Stimulated activated naive B cell treated with anti-CD40 and anti-IgM and Interleukin-4, amounts not matched to agents 10 μg/mL and 1 μg/mL and 100 μg/mL, for 72 hours (primary cell): ENCODE data around the gene AGMO.
"Not testable (repeated sequence)": the region's sequence is repeated elsewhere in the genome, so short reads cannot be mapped to it uniquely, and the experiment has no call there.

Experiments used
- ATAC-seq, 2 donors: fragments of 150-1000 bp; cut with Tn5 transposase; replicated peaks; 2 replicates each; pipeline ENCODE4 v1.10.0; 2021; ENCODE audit warnings: moderate library complexity in 1 of 2
- DNase-seq: peaks from one replicate; pipeline ENCODE4 v3.0.0; 2021
- H3K27ac Mint-ChIP-seq: one replicate; pipeline ENCODE4 v1.8.0; 2022; ENCODE audit warnings: mild to moderate bottlenecking, mixed read lengths
- H3K27me3 Mint-ChIP-seq, 2 donors: one replicate each; pipeline ENCODE4 v1.8.0; 2022; ENCODE audit warnings: mixed read lengths in 2 of 2
- H3K36me3 Mint-ChIP-seq, 2 donors: one replicate each; pipeline ENCODE4 v1.8.0; 2022; ENCODE audit warnings: mixed read lengths in 2 of 2, mild to moderate bottlenecking in 1 of 2
- H3K4me1 Mint-ChIP-seq, 2 donors: one replicate each; pipeline ENCODE4 v1.8.0; 2022; ENCODE audit warnings: mixed read lengths in 2 of 2, mild to moderate bottlenecking in 1 of 2
- H3K4me3 Mint-ChIP-seq, 2 donors: one replicate each; pipeline ENCODE4 v1.8.0; 2022; ENCODE audit warnings: mild to moderate bottlenecking in 2 of 2, mixed read lengths in 2 of 2, moderate library complexity in 1 of 2
- H3K9me3 Mint-ChIP-seq, 2 donors: one replicate each; pipeline ENCODE4 v1.8.0; 2022; ENCODE audit warnings: mixed read lengths in 2 of 2, mild to moderate bottlenecking in 1 of 2

Gene AGMO

GRCh38 chr7:15305002-15305600 lies 256.7 kb downstream of the AGMO start:
- Mint-ChIP-seq H3K27me3 (no peaks in the 10 kb centered on the region), H3K4me1 (no peaks in the 10 kb centered on the region)
- peak in 1 of 2 donors; percentile 38 for ATAC-seq

GRCh38 chr7:15303357-15303756 lies 258.5 kb downstream of the AGMO start:
- Mint-ChIP-seq H3K36me3 (no peaks in the 10 kb centered on the region), H3K27ac (no peak overlapping the region), H3K4me3 (no peak overlapping the region), H3K4me1 (no peaks in the 10 kb centered on the region), H3K9me3 (no peaks in the 10 kb centered on the region), H3K27me3 (no peaks in the 10 kb centered on the region)
- no peak for ATAC-seq
- DNase-seq: no peak

More at GRCh38 chr7:15305002-15305600, 256.7 kb downstream of the AGMO start:
- no peak overlapping the region for H3K4me3 Mint-ChIP-seq
- DNase-seq: no peak
- no peaks in the 10 kb centered on the region for H3K9me3 Mint-ChIP-seq
- no peak overlapping the region for H3K27ac Mint-ChIP-seq
- H3K36me3 Mint-ChIP-seq: no peaks in the 10 kb centered on the region

- not testable (repeated sequence) for H3K36me3 Mint-ChIP-seq, H3K27ac Mint-ChIP-seq, H3K9me3 Mint-ChIP-seq, H3K4me1 Mint-ChIP-seq, H3K4me3 Mint-ChIP-seq, H3K27me3 Mint-ChIP-seq, DNase-seq, ATAC-seq
Observed at GRCh38 chr7:15300986-15301385, 260.8 kb downstream of the AGMO start.

- no peaks in the 10 kb centered on the region for H3K4me1 Mint-ChIP-seq
- H3K9me3 Mint-ChIP-seq: peaks cover 0 to 4% of the 10 kb centered on the region in 2 donors
- no peak overlapping the region for H3K4me3 Mint-ChIP-seq
- H3K27me3 Mint-ChIP-seq: no peaks in the 10 kb centered on the region
- DNase-seq (no peak), ATAC-seq (no peak)
- H3K36me3 Mint-ChIP-seq: no peaks in the 10 kb centered on the region
- no peak overlapping the region for H3K27ac Mint-ChIP-seq
Observed at GRCh38 chr7:15292138-15292537, 269.7 kb downstream of the AGMO start.

GRCh38 chr7:15291699-15292098 lies 270.1 kb downstream of the AGMO start:
- H3K27ac Mint-ChIP-seq: no peak overlapping the region
- ATAC-seq (no peak), DNase-seq (no peak)
- H3K36me3 Mint-ChIP-seq: no peaks in the 10 kb centered on the region
- no peaks in the 10 kb centered on the region for H3K9me3 Mint-ChIP-seq
- no peaks in the 10 kb centered on the region for H3K4me1 Mint-ChIP-seq
- no peak overlapping the region for H3K4me3 Mint-ChIP-seq
- no peaks in the 10 kb centered on the region for H3K27me3 Mint-ChIP-seq

- DNase-seq: no peak
- ATAC-seq: no peak
- Mint-ChIP-seq H3K4me1 (no peaks in the 10 kb centered on the region), H3K27ac (no peak overlapping the region), H3K27me3 (no peaks in the 10 kb centered on the region), H3K36me3 (no peaks in the 10 kb centered on the region), H3K9me3 (no peaks in the 10 kb centered on the region), H3K4me3 (no peak overlapping the region)
Observed at GRCh38 chr7:15288741-15289140, 273.1 kb downstream of the AGMO start.

GRCh38 chr7:15284396-15284795 lies 277.4 kb downstream of the AGMO start:
- no peaks in the 10 kb centered on the region for H3K27me3 Mint-ChIP-seq
- H3K36me3 Mint-ChIP-seq: no peaks in the 10 kb centered on the region
- ATAC-seq (no peak), DNase-seq (no peak)
- no peak overlapping the region for H3K27ac Mint-ChIP-seq
- peaks cover 9 to 17% of the 10 kb centered on the region in 2 donors for H3K9me3 Mint-ChIP-seq
- H3K4me3 Mint-ChIP-seq: no peak overlapping the region
- H3K4me1 Mint-ChIP-seq: no peaks in the 10 kb centered on the region

- no peak overlapping the region for H3K27ac Mint-ChIP-seq
- H3K36me3 Mint-ChIP-seq: no peaks in the 10 kb centered on the region
- no peaks in the 10 kb centered on the region for H3K27me3 Mint-ChIP-seq
- no peaks in the 10 kb centered on the region for H3K4me1 Mint-ChIP-seq
- DNase-seq (no peak), ATAC-seq (no peak)
- peaks cover 18 to 30% of the 10 kb centered on the region in 2 donors for H3K9me3 Mint-ChIP-seq
- no peak overlapping the region for H3K4me3 Mint-ChIP-seq
Observed at GRCh38 chr7:15280078-15280733, 281.6 kb downstream of the AGMO start.

- no peak overlapping the region for H3K27ac Mint-ChIP-seq
- DNase-seq (no peak), ATAC-seq (no peak)
- H3K4me1 Mint-ChIP-seq: no peaks in the 10 kb centered on the region
- no peak overlapping the region for H3K4me3 Mint-ChIP-seq
- H3K9me3 Mint-ChIP-seq: peaks cover 20 to 30% of the 10 kb centered on the region in 2 donors
- H3K36me3 Mint-ChIP-seq: no peaks in the 10 kb centered on the region
- H3K27me3 Mint-ChIP-seq: no peaks in the 10 kb centered on the region
Observed at GRCh38 chr7:15279640-15280039, 282.2 kb downstream of the AGMO start.

- Mint-ChIP-seq H3K9me3 (peaks cover 15 to 16% of the 10 kb centered on the region in 2 donors), H3K27ac (no peak overlapping the region), H3K27me3 (no peaks in the 10 kb centered on the region), H3K4me1 (no peaks in the 10 kb centered on the region), H3K4me3 (no peak overlapping the region), H3K36me3 (no peaks in the 10 kb centered on the region)
- no peak for ATAC-seq
- DNase-seq: no peak
Observed at GRCh38 chr7:15257689-15258088, 304.1 kb downstream of the AGMO start.

GRCh38 chr7:15252181-15252580 lies 309.6 kb downstream of the AGMO start:
- Mint-ChIP-seq H3K4me1 (no peaks in the 10 kb centered on the region), H3K27me3 (no peaks in the 10 kb centered on the region), H3K27ac (no peak overlapping the region), H3K36me3 (no peaks in the 10 kb centered on the region), H3K9me3 (peaks cover 8 to 15% of the 10 kb centered on the region in 2 donors), H3K4me3 (no peak overlapping the region)
- DNase-seq (no peak), ATAC-seq (no peak)

- no peak overlapping the region for H3K4me3 Mint-ChIP-seq
- peaks cover 4 to 8% of the 10 kb centered on the region in 2 donors for H3K9me3 Mint-ChIP-seq
- H3K27ac Mint-ChIP-seq: no peak overlapping the region
- DNase-seq: no peak
- H3K4me1 Mint-ChIP-seq: no peaks in the 10 kb centered on the region
- H3K27me3 Mint-ChIP-seq: no peaks in the 10 kb centered on the region
- no peak for ATAC-seq
- H3K36me3 Mint-ChIP-seq: no peaks in the 10 kb centered on the region
Observed at GRCh38 chr7:15248514-15248913, 313.3 kb downstream of the AGMO start.

- ATAC-seq: no peak
- H3K4me3 Mint-ChIP-seq: no peak overlapping the region
- H3K27ac Mint-ChIP-seq: no peak overlapping the region
- DNase-seq: no peak
- no peaks in the 10 kb centered on the region for H3K27me3 Mint-ChIP-seq
- H3K9me3 Mint-ChIP-seq: peaks cover 0 to 6% of the 10 kb centered on the region in 2 donors
- H3K36me3 Mint-ChIP-seq: no peaks in the 10 kb centered on the region
- no peaks in the 10 kb centered on the region for H3K4me1 Mint-ChIP-seq
Observed at GRCh38 chr7:15245831-15246230, 316.0 kb downstream of the AGMO start.

GRCh38 chr7:15239801-15240200 lies 322.0 kb downstream of the AGMO start:
- H3K9me3 Mint-ChIP-seq: no peaks in the 10 kb centered on the region
- no peak overlapping the region for H3K4me3 Mint-ChIP-seq
- H3K27me3 Mint-ChIP-seq: no peaks in the 10 kb centered on the region
- no peak for ATAC-seq
- no peak overlapping the region for H3K27ac Mint-ChIP-seq
- no peaks in the 10 kb centered on the region for H3K36me3 Mint-ChIP-seq
- no peaks in the 10 kb centered on the region for H3K4me1 Mint-ChIP-seq
- DNase-seq: no peak

GRCh38 chr7:15236952-15237351 lies 324.9 kb downstream of the AGMO start:
- H3K9me3 Mint-ChIP-seq: peaks cover 5 to 11% of the 10 kb centered on the region in 2 donors
- H3K27me3 Mint-ChIP-seq: no peaks in the 10 kb centered on the region
- DNase-seq: no peak
- ATAC-seq: no peak
- H3K4me3 Mint-ChIP-seq: no peak overlapping the region
- no peaks in the 10 kb centered on the region for H3K4me1 Mint-ChIP-seq
- H3K27ac Mint-ChIP-seq: no peak overlapping the region
- H3K36me3 Mint-ChIP-seq: no peaks in the 10 kb centered on the region
